ENCODE measurements around the gene SLC16A14. TPM values are rescaled to one million over a fixed set of nuclear protein-coding genes. Genes with fewer than 3 reads are reported as not detected.

The SLC16A14 gene
- total RNA-seq, 1 experiment from 2014 or later, result not detected

DNA sequence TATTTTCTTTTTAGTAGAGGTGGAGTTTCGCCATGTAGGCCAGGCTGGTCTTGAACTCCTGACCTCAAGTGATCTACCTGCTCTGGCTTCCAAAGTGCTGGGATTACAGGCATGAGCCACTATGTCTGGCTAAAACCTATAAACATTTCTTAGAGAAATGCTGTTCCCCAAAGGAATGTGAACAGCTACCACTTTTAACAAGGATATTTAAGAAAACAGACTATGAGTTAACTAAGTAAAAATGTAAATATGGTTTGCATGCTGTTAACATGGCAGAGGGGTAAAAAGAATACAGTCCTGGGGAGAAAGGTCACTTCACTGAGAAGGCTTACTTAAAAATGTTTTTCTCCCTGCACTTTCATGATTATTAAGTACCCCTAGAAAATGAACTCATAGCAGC is 57.1 kb downstream of the SLC16A14 start:
- no peak for DNase-seq
- H3K4me3 Mint-ChIP-seq (ENCODE audit: unreplicated experiment), result no peak overlapping the region
- no peaks in the 10 kb centered on the region for H3K4me1 ChIP-seq
- ChIA-PET CTCF (no interaction called here), POLR2A (no interaction called here)
- H3K27me3 ChIP-seq (replicated peaks; ENCODE audit: control insufficient read depth, insufficient read depth, low read length), result no peaks in the 10 kb centered on the region
- no peaks in the 10 kb centered on the region for H3K9me3 Mint-ChIP-seq (ENCODE audit: unreplicated experiment)
- no peaks in the 10 kb centered on the region for H3K36me3 Mint-ChIP-seq (ENCODE audit: insufficient read depth, unreplicated experiment)
- no peaks in the 10 kb centered on the region for H3K36me3 ChIP-seq (ENCODE audit: control insufficient read depth, insufficient read depth, low read length)
- no peaks in the 10 kb centered on the region for H3K4me1 Mint-ChIP-seq (ENCODE audit: low read depth, unreplicated experiment)
- H3K27ac Mint-ChIP-seq (ENCODE audit: unreplicated experiment), result no peak overlapping the region
- intact Hi-C loops (cut with micrococcal nuclease; ENCODE audit: unreplicated experiment), result no loop called here
- BruUV-seq (replicated peaks), result no TSS peak
- no peak overlapping the region for H3K4me3 ChIP-seq (ENCODE audit: low read depth, low read length)
- TF ChIP-seq, protein P1, sequence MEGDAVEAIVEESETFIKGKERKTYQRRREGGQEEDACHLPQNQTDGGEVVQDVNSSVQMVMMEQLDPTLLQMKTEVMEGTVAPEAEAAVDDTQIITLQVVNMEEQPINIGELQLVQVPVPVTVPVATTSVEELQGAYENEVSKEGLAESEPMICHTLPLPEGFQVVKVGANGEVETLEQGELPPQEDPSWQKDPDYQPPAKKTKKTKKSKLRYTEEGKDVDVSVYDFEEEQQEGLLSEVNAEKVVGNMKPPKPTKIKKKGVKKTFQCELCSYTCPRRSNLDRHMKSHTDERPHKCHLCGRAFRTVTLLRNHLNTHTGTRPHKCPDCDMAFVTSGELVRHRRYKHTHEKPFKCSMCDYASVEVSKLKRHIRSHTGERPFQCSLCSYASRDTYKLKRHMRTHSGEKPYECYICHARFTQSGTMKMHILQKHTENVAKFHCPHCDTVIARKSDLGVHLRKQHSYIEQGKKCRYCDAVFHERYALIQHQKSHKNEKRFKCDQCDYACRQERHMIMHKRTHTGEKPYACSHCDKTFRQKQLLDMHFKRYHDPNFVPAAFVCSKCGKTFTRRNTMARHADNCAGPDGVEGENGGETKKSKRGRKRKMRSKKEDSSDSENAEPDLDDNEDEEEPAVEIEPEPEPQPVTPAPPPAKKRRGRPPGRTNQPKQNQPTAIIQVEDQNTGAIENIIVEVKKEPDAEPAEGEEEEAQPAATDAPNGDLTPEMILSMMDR (IDR thresholded peaks at IDR 0.05; ENCODE audit: insufficient read depth in 1 of 2, low read depth in 1 of 2, low read length in 1 of 2, severe bottlenecking in 1 of 2, unreplicated experiment in 1 of 2), result no peak
- H3K27me3 Mint-ChIP-seq (ENCODE audit: insufficient read depth, unreplicated experiment), result no peaks in the 10 kb centered on the region
- H3K9me3 ChIP-seq, result no peaks in the 10 kb centered on the region

DNA sequence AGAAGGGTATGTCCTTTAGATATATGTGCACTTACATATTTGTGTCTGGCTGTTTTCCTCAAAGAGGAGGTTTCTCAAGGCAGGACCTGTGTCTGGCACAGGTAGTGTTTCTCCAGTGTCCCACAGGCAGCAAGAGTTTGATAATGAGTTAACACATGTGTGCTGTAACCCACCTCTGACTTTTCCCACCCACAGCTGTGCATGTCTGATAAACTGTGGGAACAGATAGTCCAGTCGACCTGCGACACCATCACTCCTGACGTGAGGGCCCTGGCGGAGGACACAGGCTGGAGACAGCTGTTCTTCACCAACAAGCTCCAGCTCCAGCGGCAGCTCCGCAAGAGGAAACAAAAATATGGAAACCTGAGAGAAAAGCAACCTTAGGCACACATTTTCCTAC is 58.2 kb downstream of the SLC16A14 start:
- CTCF ChIA-PET, result no interaction called here
- TF ChIP-seq, protein P1 (IDR thresholded peaks at IDR 0.05; ENCODE audit: insufficient read depth in 1 of 2, low read depth in 1 of 2, low read length in 1 of 2, severe bottlenecking in 1 of 2, unreplicated experiment in 1 of 2), result no peak
- no peak overlapping the region for H3K4me3 ChIP-seq (ENCODE audit: low read depth, low read length)

DNA sequence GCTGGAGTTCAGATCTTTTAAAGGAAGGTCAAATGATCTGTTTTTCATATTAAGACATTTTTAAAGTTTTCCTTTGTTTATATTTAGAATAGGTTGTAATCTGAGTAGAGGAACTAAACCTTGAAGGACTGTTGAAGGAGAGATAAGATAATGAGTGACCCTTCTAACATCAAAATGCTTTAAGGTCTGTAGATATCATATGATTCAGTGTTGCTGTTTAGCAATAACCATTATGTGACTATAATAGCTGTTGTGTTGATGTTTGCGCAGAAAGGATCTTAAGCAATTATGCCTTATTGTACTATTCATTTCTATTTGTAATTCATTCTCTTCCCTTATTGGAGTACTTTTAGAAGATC is 60.0 kb downstream of the SLC16A14 start:
- H3K36me3 Mint-ChIP-seq (ENCODE audit: insufficient read depth, unreplicated experiment), result no peaks in the 10 kb centered on the region
- H3K9me3 Mint-ChIP-seq (ENCODE audit: unreplicated experiment), result no peaks in the 10 kb centered on the region
- BruUV-seq (replicated peaks), result no TSS peak
- no peak overlapping the region for H3K27ac Mint-ChIP-seq (ENCODE audit: unreplicated experiment)
- H3K27me3 ChIP-seq (replicated peaks; ENCODE audit: control insufficient read depth, insufficient read depth, low read length), result no peaks in the 10 kb centered on the region
- CTCF ChIA-PET, result interaction anchor here (1.2 to 1.4 kb wide), 2 partner anchors 58 to 151 kb away, joined by 4 to 5 read pairs; no protein-coding TSS in a partner anchor
- no peaks in the 10 kb centered on the region for H3K4me1 ChIP-seq
- H3K36me3 ChIP-seq (ENCODE audit: control insufficient read depth, insufficient read depth, low read length), result no peaks in the 10 kb centered on the region
- POLR2A ChIA-PET, result no interaction called here
- DNase-seq, result no peak
- TF ChIP-seq, protein P1 (IDR thresholded peaks at IDR 0.05; ENCODE audit: insufficient read depth in 1 of 2, low read depth in 1 of 2, low read length in 1 of 2, severe bottlenecking in 1 of 2, unreplicated experiment in 1 of 2), result no peak
- H3K27me3 Mint-ChIP-seq (ENCODE audit: insufficient read depth, unreplicated experiment), result no peaks in the 10 kb centered on the region
- H3K4me3 ChIP-seq (ENCODE audit: low read depth, low read length), result no peak overlapping the region
- no peaks in the 10 kb centered on the region for H3K9me3 ChIP-seq
- H3K4me1 Mint-ChIP-seq (ENCODE audit: low read depth, unreplicated experiment), result no peaks in the 10 kb centered on the region
- intact Hi-C loops (cut with micrococcal nuclease; ENCODE audit: unreplicated experiment), result loop anchor here (1.0 kb wide), 3 partner anchors 59 to 603 kb away; no protein-coding TSS in a partner anchor
- H3K4me3 Mint-ChIP-seq (ENCODE audit: unreplicated experiment), result no peak overlapping the region

More for the DNA sequence above, 58.2 kb downstream of the SLC16A14 start:
- Mint-ChIP-seq H3K27me3 (ENCODE audit: insufficient read depth, unreplicated experiment) (no peaks in the 10 kb centered on the region), H3K36me3 (ENCODE audit: insufficient read depth, unreplicated experiment) (no peaks in the 10 kb centered on the region), H3K4me3 (ENCODE audit: unreplicated experiment) (no peak overlapping the region), H3K9me3 (ENCODE audit: unreplicated experiment) (no peaks in the 10 kb centered on the region), H3K4me1 (ENCODE audit: low read depth, unreplicated experiment) (no peaks in the 10 kb centered on the region), H3K27ac (ENCODE audit: unreplicated experiment) (no peak overlapping the region)
- intact Hi-C loops (cut with micrococcal nuclease; ENCODE audit: unreplicated experiment), result no loop called here
- POLR2A ChIA-PET, result no interaction called here
- BruUV-seq (replicated peaks), result no TSS peak
- no peaks in the 10 kb centered on the region for H3K9me3 ChIP-seq
- H3K4me1 ChIP-seq, result no peaks in the 10 kb centered on the region
- no peaks in the 10 kb centered on the region for H3K27me3 ChIP-seq (replicated peaks; ENCODE audit: control insufficient read depth, insufficient read depth, low read length)
- DNase-seq, result no peak
- no peaks in the 10 kb centered on the region for H3K36me3 ChIP-seq (ENCODE audit: control insufficient read depth, insufficient read depth, low read length)
